Neural progenitor cell (in vitro differentiated cells): ENCODE results near the gene ONECUT1.

Experiments
- EZH2phosphoT487 ChIP-seq: fragments of 200-600 bp; sonication (generic); IDR thresholded peaks from 2 replicates; pipeline ENCODE4 v1.6.1; 2017; ENCODE audit warnings: antibody characterized with exemption
- TF ChIP-seq, protein P1 (sequence below): fragments of 200-600 bp; sonication (generic); IDR thresholded peaks from 2 replicates; pipeline ENCODE4 v1.5.1; 2017; ENCODE audit warnings: antibody characterized with exemption, mild to moderate bottlenecking

DNA sequence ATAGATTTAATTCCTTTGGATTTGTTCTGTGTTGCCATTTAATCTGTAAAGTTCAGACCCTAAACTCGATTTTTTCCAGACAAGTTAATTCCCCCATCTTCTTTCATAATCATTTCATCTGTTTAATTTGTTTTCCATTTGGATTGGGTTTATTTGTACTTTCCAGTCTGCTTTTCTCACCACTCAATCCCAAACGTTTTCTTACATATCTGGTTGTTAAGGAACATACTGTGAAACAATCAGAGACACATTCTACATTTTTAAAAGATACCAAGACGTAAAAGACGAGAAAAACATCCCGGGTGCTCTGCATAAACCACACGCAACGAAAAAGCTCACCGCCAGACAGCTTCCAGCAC, 13.0 kb upstream of the ONECUT1 start:
- TF ChIP-seq, protein P1, sequence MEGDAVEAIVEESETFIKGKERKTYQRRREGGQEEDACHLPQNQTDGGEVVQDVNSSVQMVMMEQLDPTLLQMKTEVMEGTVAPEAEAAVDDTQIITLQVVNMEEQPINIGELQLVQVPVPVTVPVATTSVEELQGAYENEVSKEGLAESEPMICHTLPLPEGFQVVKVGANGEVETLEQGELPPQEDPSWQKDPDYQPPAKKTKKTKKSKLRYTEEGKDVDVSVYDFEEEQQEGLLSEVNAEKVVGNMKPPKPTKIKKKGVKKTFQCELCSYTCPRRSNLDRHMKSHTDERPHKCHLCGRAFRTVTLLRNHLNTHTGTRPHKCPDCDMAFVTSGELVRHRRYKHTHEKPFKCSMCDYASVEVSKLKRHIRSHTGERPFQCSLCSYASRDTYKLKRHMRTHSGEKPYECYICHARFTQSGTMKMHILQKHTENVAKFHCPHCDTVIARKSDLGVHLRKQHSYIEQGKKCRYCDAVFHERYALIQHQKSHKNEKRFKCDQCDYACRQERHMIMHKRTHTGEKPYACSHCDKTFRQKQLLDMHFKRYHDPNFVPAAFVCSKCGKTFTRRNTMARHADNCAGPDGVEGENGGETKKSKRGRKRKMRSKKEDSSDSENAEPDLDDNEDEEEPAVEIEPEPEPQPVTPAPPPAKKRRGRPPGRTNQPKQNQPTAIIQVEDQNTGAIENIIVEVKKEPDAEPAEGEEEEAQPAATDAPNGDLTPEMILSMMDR: no peak
- no peak for TF ChIP-seq EZH2phosphoT487
